ENCODE data around the gene DRAM1.

Gene DRAM1

GRCh38 chr12:101966496-101966895 lies 89.1 kb downstream of the DRAM1 start:
- no peak for DNase-seq (ENCODE audit: low read depth)
- TF ChIP-seq CTCF (IDR thresholded peaks at IDR 0.05; ENCODE audit: low read depth, low read length, missing control alignments), result no peak
- no peak overlapping the region for H3K4me3 ChIP-seq (ENCODE audit: low read depth, low read length)

GRCh38 chr12:101967506-101967905 lies 90.1 kb downstream of the DRAM1 start:
- no peak for DNase-seq (ENCODE audit: low read depth)
- H3K4me3 ChIP-seq (ENCODE audit: low read depth, low read length), result no peak overlapping the region
- TF ChIP-seq CTCF (IDR thresholded peaks at IDR 0.05; ENCODE audit: low read depth, low read length, missing control alignments), result no peak

GRCh38 chr12:101968770-101969169 lies 91.4 kb downstream of the DRAM1 start:
- H3K4me3 ChIP-seq (ENCODE audit: low read depth, low read length), result no peak overlapping the region
- no peak for DNase-seq (ENCODE audit: low read depth)
- no peak for TF ChIP-seq CTCF (IDR thresholded peaks at IDR 0.05; ENCODE audit: low read depth, low read length, missing control alignments)
